Peyer's patch (tissue), 4 donors: ENCODE data around the gene APRT.

Experiments
- CTCF ChIP-seq, 6 experiments: fragments of 450-650 bp in 4 of 6; fragments of 200-600 bp in 2 of 6; sonication (generic) in 1 of 6; IDR thresholded peaks; one replicate each; pipeline ENCODE4 v1.5.1; 2017 to 2019; ENCODE audit warnings: antibody characterized with exemption in 6 of 6, mild to moderate bottlenecking in 3 of 6, moderate library complexity in 1 of 6
- POLR2A ChIP-seq, 2 donors: fragments of 450-650 bp; IDR thresholded peaks; one replicate each; pipeline ENCODE4 v1.5.1; 2017; ENCODE audit warnings: antibody characterized with exemption in 2 of 2, mild to moderate bottlenecking in 2 of 2, moderate library complexity in 2 of 2

- peak; percentile 49 to 82 (median 78) for TF ChIP-seq CTCF (IDR thresholded peaks at IDR 0.05)
- no peak for TF ChIP-seq POLR2A (IDR thresholded peaks at IDR 0.05)
These were observed 4.3 kb upstream of the APRT start for GRCh38 chr16:88815901-88816589.
